Spinal cord (tissue), 10 donors: Measurements from ENCODE around the gene RNF145. TPM values are rescaled to one million over a fixed set of nuclear protein-coding genes. Genes with fewer than 3 reads are reported as not detected.

Experiments
- DNase-seq, 6 donors: peaks; one replicate each; pipeline versions ENCODE4 v3.0.0 to v3.0.0-alpha.2; 2013 to 2015; ENCODE audit warnings: low spot score in 6 of 6, low read depth in 4 of 6
- H3K27ac ChIP-seq: one replicate; pipeline ENCODE4 v1.5.1; 2013; ENCODE audit warnings: low read depth, low read length, control low read depth
- H3K27me3 ChIP-seq: one replicate; pipeline ENCODE4 v1.6.1; 2013; ENCODE audit warnings: low read length; ENCODE audit not compliant: control insufficient read depth, insufficient read depth
- H3K36me3 ChIP-seq: one replicate; pipeline ENCODE4 v1.6.1; 2013; ENCODE audit warnings: low read length; ENCODE audit not compliant: control insufficient read depth, insufficient read depth
- H3K4me1 ChIP-seq: one replicate; pipeline ENCODE4 v1.6.1; 2013; ENCODE audit warnings: low read length; ENCODE audit not compliant: control insufficient read depth, insufficient read depth
- H3K4me3 ChIP-seq: one replicate; pipeline ENCODE4 v1.5.1; 2013; ENCODE audit warnings: low read depth, low read length, control low read depth
- H3K9me3 ChIP-seq: one replicate; pipeline ENCODE4 v1.6.1; 2013; ENCODE audit warnings: low read length; ENCODE audit not compliant: control insufficient read depth, insufficient read depth
- WGBS: methylation state at CpG from one replicate; pipeline ENCODE4 v1.1.5; 2013; ENCODE audit warnings: missing lambda C conversion rate; ENCODE audit not compliant: insufficient coverage; 5-methylcytosine and 5-hydroxymethylcytosine counted together
- long read RNA-seq, 4 donors: transcript quantifications; one replicate each; lab custom pipeline, GENCODE V29; 2026
- polyA plus RNA-seq, 2 donors: library from polyadenylated mRNA; unstranded; fragments of 120-200 nt; gene quantifications; one replicate each; pipeline ENCODE4 v1.2.1, GENCODE V29; 2013; ENCODE audit not compliant: insufficient read length in 2 of 2
- total RNA-seq, 2 donors: library from RNA; depleted of rRNA in 1 of 2; stranded (reverse); fragments of 120-200 nt in 1 of 2; fragments of >200 nt in 1 of 2; gene quantifications; one replicate each; pipeline versions ENCODE4 v1.2.3 to v1.2.4, GENCODE V29; 2013 to 2014
- donor health status: healthy.

The RNF145 gene, protein sequence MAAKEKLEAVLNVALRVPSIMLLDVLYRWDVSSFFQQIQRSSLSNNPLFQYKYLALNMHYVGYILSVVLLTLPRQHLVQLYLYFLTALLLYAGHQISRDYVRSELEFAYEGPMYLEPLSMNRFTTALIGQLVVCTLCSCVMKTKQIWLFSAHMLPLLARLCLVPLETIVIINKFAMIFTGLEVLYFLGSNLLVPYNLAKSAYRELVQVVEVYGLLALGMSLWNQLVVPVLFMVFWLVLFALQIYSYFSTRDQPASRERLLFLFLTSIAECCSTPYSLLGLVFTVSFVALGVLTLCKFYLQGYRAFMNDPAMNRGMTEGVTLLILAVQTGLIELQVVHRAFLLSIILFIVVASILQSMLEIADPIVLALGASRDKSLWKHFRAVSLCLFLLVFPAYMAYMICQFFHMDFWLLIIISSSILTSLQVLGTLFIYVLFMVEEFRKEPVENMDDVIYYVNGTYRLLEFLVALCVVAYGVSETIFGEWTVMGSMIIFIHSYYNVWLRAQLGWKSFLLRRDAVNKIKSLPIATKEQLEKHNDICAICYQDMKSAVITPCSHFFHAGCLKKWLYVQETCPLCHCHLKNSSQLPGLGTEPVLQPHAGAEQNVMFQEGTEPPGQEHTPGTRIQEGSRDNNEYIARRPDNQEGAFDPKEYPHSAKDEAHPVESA
- total RNA-seq (10 to 100 TPM; 52.2 to 75.7 TPM), polyA plus RNA-seq (100 to 1,000 TPM in 1 of 2 donors, 10 to 100 TPM in 1; 95.6 to 105 TPM)
- long read RNA-seq, donor 1, transcript RNF145-202 (11 exons, 3,613 nt): major isoform, 13 of 38 reads
- long read RNA-seq, donor 1, partial matches to known transcripts: 21 of 38 reads
- long read RNA-seq, donor 1, other reads (novel, unspliced or antisense): 0 of 38 reads
- long read RNA-seq, donor 2, transcript RNF145-202 (11 exons, 3,613 nt): major isoform, 8 of 11 reads
- long read RNA-seq, donor 2, partial matches to known transcripts: 0 of 11 reads
- long read RNA-seq, donor 2, other reads (novel, unspliced or antisense): 0 of 11 reads
- long read RNA-seq, donor 3, partial matches to known transcripts: 10 of 16 reads
- long read RNA-seq, donor 3, other reads (novel, unspliced or antisense): 0 of 16 reads
- long read RNA-seq, donor 4, transcript RNF145-202 (11 exons, 3,613 nt): minor isoform, 6 of 16 reads
- long read RNA-seq, donor 4, transcript RNF145-204 (2 exons, 1,940 nt): major isoform, 7 of 16 reads
- long read RNA-seq, donor 4, partial matches to known transcripts: 0 of 16 reads
- long read RNA-seq, donor 4, other reads (novel, unspliced or antisense): 0 of 16 reads

DNA sequence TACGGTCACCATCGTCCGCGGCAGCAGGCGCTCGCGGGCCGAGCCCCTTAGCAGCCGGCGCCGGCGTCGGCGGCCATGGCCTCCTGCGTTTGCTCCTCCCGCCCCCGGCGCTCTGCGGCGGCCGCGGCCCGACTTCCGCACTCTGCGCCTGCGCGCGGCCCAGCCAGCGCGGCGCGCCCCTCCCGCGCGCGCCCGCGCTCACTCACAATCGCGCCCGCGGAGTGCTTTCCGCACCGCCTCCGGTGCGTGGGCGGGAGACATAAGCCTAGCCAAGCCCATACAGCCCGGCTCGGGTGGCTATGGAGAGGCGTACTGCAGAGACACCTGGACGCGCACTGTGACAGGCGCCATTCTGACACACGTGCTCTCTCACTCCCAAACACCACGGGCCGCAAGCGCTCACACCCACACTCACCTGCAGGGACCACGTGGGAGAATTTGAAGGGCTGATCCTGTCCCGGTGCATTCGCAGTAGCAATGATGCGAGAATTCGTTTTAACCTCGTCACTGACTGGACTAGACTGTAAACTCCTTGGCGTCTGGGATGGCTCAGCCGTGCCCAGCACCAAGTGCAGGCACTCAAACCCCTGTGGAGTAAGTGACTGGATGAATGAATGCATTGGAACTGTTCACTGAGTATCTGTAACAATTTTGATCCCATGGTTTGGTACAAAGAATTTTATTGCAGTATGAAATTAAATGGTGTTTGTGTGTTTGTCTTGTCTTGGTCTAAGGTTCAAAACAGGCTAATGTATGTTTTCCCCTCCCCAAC, at the start of gene RNF145:
RNF145 (minus strand) TSS at position 116 of the 772 bp plus-strand sequence. CDS start 5,936 bp downstream, outside the sequence.
- Histone ChIP-seq H3K27ac (peak within 1 kb of the TSS; percentile 96), H3K27me3 (no peaks in the 10 kb centered on the region), H3K9me3 (no peaks in the 10 kb centered on the region), H3K4me1 (peaks cover 10% of the 10 kb centered on the region), H3K4me3 (peak within 1 kb of the TSS; percentile 90), H3K36me3 (no peaks in the 10 kb centered on the region)
- DNase-seq: peak; percentile 72 to 96 (median 77)
- under 1% methylated on average over 65 of the region's 65 CpGs for WGBS

DNA sequence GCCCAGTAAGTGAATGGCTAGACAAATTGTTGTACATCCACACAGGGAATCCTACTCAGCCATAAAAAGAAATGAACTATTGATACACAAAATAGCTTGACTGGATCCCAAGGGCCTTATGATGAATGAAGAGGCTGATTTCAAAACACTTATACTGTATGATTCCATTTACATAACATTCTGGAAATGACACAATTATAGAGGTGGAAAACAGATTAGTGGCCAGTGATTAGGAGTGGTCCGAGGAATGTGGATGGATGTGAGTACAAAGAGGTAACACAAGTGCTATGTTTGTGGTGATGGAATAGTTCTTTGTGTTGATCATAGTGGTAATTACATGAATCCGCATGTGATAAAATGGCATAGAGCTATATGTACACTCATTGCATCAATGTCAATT, 49.0 kb upstream of the RNF145 start:
- DNase-seq: no peak
- Histone ChIP-seq H3K4me3 (no peak overlapping the region), H3K9me3 (no peaks in the 10 kb centered on the region), H3K27me3 (peaks cover 17% of the 10 kb centered on the region), H3K27ac (no peak overlapping the region), H3K4me1 (no peaks in the 10 kb centered on the region), H3K36me3 (no peaks in the 10 kb centered on the region)
- WGBS: 83% methylated on average over 1 of the region's 2 CpGs

DNA sequence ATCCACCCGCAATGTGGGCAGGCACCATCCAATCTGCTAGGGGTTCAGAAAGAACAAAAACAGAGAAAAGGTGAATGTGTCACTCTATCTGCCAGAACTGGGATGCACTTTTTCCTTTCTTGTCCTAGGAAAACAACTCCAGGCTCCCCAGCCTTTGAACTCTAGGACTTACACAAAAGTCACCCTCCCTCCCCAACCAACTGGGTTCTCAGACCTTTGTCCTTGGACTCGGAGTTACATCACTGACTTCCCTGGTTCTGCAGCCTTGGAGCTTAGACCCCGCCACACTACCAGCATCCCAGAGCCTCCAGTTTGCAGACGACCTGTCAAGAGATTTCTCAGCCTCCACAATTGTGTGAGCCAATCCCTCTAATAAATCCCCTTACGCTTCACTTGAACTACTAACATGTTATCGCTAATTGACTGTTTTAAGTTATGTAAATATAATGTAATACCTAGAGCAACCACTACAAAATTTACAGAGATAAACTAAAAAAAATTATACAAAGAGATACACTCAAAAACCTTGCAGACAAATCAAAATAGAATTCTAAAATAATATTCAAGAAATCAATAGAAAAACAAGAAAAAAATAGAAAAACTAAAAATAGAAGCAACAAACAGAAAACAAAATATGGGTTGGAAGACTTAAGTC, 48.4 kb upstream of the RNF145 start:
- H3K27me3 ChIP-seq: peaks cover 17% of the 10 kb centered on the region
- WGBS: 64% methylated on average over 3 of the region's 6 CpGs
- no peak overlapping the region for H3K27ac ChIP-seq
- DNase-seq: no peak
- H3K4me1 ChIP-seq: no peaks in the 10 kb centered on the region
- no peaks in the 10 kb centered on the region for H3K9me3 ChIP-seq
- no peaks in the 10 kb centered on the region for H3K36me3 ChIP-seq
- H3K4me3 ChIP-seq: no peak overlapping the region

DNA sequence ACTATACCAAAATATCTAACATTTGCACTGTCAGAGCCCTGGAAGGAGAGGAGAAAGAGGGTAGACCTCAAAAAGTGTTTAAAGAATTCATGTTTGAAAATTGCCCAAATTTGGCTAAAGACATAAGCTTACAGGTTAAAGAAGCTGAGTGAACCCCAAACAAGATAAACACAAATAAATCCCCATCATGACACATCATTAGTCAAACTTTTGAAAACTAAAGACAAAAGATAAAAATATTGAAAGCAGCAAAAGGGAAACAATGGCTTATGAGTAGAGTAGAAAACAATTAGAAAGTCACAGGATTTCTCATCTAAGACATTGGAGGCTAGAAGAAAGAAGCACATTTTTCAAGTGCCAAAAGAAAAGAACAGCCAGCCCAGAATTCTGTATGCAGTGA, 47.7 kb upstream of the RNF145 start:
- H3K27me3 ChIP-seq: peaks cover 17% of the 10 kb centered on the region
- H3K4me1 ChIP-seq: no peaks in the 10 kb centered on the region
- H3K27ac ChIP-seq: no peak overlapping the region
- no peaks in the 10 kb centered on the region for H3K9me3 ChIP-seq
- H3K36me3 ChIP-seq: no peaks in the 10 kb centered on the region
- DNase-seq: no peak
- H3K4me3 ChIP-seq: no peak overlapping the region

DNA sequence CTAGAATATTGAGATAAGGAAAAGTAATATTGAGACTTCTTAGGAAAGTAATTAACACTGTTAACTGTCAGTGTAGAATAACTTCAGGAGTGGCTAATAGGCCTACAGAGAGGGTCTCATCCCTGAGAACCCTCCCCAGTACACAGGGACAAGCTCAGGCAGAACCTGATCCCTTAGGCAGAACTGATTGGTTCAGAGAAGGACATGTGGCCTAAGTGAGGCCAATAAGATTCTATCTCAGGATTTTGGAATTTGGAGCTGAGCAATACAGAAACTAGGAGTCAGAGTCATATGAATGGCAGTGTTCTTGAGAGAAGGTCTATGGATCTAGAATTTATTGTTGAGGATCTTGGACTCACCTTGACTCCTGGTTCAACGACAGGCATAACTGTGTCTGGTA, 42.8 kb upstream of the RNF145 start:
- peaks cover 11% of the 10 kb centered on the region for H3K27me3 ChIP-seq
- no peaks in the 10 kb centered on the region for H3K36me3 ChIP-seq
- H3K4me3 ChIP-seq: no peak overlapping the region
- H3K9me3 ChIP-seq: no peaks in the 10 kb centered on the region
- 100% methylated on average over 1 of the region's 1 CpG for WGBS
- DNase-seq: no peak
- H3K27ac ChIP-seq: no peak overlapping the region
- no peaks in the 10 kb centered on the region for H3K4me1 ChIP-seq

DNA sequence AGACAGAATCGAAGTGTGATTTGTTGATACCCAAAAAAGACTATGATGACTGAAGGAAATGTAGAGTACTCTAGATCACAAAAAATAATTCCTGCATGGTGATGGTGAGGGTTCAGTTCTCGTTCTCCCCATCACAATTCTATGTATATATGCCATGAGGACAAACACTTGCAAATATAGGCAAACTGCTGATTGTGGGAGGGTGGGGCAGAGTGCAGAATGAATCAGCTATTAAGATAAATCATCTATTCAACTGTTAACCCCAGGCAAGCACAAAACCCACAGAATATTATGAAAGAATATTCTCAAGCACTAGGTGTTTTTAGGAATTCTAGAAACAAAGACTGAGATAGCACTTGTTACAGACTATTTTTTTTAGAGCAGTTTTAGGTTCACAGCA, 39.8 kb upstream of the RNF145 start:
- H3K27me3 ChIP-seq: peaks cover 5% of the 10 kb centered on the region
- H3K36me3 ChIP-seq: no peaks in the 10 kb centered on the region
- DNase-seq: no peak
- H3K27ac ChIP-seq: no peak overlapping the region
- WGBS: no CpG with 5 or more reads among the region's 2 CpGs
- H3K9me3 ChIP-seq: no peaks in the 10 kb centered on the region
- H3K4me3 ChIP-seq: no peak overlapping the region
- H3K4me1 ChIP-seq: no peaks in the 10 kb centered on the region

DNA sequence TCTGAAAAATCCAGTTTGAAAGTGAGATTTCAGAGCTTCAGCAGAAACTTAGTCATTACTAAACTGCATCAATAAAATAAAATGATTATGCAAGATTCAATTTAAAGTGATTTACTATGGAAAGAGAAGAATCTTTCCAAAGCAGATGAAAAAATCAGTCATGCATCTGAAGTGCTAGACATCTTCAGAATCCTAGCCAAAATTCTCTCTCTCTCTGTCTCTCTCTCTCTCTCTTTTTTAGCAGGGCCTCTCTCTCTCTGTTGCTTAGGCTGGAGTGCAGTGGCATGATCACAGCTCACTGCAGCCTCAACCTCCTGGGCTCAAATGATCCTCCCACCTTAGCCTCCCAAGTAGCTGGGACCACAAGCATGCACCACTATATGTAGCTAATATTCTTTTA, 35.5 kb upstream of the RNF145 start:
- peaks cover 5% of the 10 kb centered on the region for H3K27me3 ChIP-seq
- no peaks in the 10 kb centered on the region for H3K4me1 ChIP-seq
- no peaks in the 10 kb centered on the region for H3K36me3 ChIP-seq
- no peak overlapping the region for H3K4me3 ChIP-seq
- DNase-seq: no peak
- no peaks in the 10 kb centered on the region for H3K9me3 ChIP-seq
- H3K27ac ChIP-seq: no peak overlapping the region

DNA sequence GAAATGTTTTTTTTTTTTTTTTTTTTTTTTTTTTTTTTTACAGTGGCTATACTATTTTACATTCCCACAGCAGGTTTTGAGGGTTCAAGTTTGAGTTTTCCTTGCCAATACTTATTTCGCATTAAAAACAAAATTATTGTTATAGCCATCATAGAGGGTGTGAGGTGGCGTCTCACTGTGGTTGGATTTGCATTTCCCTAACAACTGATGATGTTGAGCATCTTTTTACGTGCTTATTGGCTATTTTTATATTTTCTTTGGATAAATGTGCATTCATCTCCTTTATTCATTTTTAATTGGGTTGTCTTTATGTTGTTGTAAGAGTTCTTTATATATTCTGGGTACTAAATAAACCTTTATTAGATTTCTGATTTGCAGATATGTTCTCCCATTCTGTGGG, 34.8 kb upstream of the RNF145 start:
- Histone ChIP-seq H3K4me1 (no peaks in the 10 kb centered on the region), H3K36me3 (no peaks in the 10 kb centered on the region), H3K4me3 (no peak overlapping the region), H3K27ac (no peak overlapping the region), H3K27me3 (peaks cover 5% of the 10 kb centered on the region), H3K9me3 (no peaks in the 10 kb centered on the region)
- no peak for DNase-seq
- no CpG with 5 or more reads among the region's 3 CpGs for WGBS
